Endothelial cell of umbilical vein (primary cell): Measurements from ENCODE around the gene HSF2BP. TPM values are rescaled to one million over a fixed set of nuclear protein-coding genes. Genes with fewer than 3 reads are reported as not detected.
"Not testable (repeated sequence)": the region's sequence is repeated elsewhere in the genome, so short reads cannot be mapped to it uniquely, and the experiment has no call there.

Experiments used
- BruUV-seq: library from RNA; stranded (reverse); fragments of 400-500 nt; replicated peaks from 2 replicates; lab custom pipeline; 2021; lab: Mats Ljungman, UMichigan
- CTCF ChIA-PET: fragments of 300-600, 350-600 bp; sonication (Branson Sonifier 250); formaldehyde crosslinking; loops from one replicate; lab custom pipeline; 2021; ENCODE audit warnings: antibody characterized with exemption, inconsistent platforms; lab: Charles Lee
- POLR2A ChIA-PET: fragments of 300-600, 350-600 bp; sonication (Branson Sonifier 250); formaldehyde crosslinking; loops from one replicate; lab custom pipeline; 2021; ENCODE audit warnings: antibody characterized with exemption, inconsistent platforms; lab: Charles Lee
- DNase-seq: peaks from one replicate; pipeline ENCODE4 v3.0.0-alpha.2; 2011; ENCODE audit warnings: low read depth, low spot score
- FAIRE-seq: peaks from 2 replicates; lab custom pipeline; 2011; peaks lifted over from hg19 to GRCh38; lab: Jason Lieb, UNC
- H2AFZ ChIP-seq: 2 replicates; pipeline ENCODE4 v1.6.0; 2012; ENCODE audit warnings: low read depth, low read length, control low read depth, inconsistent platforms
- H3K27ac ChIP-seq: 2 replicates; pipeline ENCODE4 v1.5.1; 2011; ENCODE audit warnings: low read depth, mild to moderate bottlenecking, control low read depth, low read length, moderate library complexity; ENCODE audit not compliant: insufficient read depth
- H3K27me3 ChIP-seq, 2 experiments: 2 replicates each; pipeline versions ENCODE4 v1.6.0 to v1.6.1; 2011; ENCODE audit warnings: low read length in 2 of 2, mixed read lengths in 1 of 2; ENCODE audit not compliant: control insufficient read depth in 2 of 2, insufficient read depth in 2 of 2
- H3K36me3 ChIP-seq, 2 experiments: 2 replicates in 1 of 2; 3 replicates in 1 of 2; pipeline ENCODE4 v1.5.1; 2011; ENCODE audit warnings: low read length in 2 of 2, mild to moderate bottlenecking in 1 of 2, moderate library complexity in 1 of 2; ENCODE audit not compliant: control insufficient read depth in 2 of 2, insufficient read depth in 2 of 2; ENCODE audit errors: extremely low read depth in 1 of 2
- H3K4me1 ChIP-seq: 3 replicates; pipeline ENCODE4 v1.5.1; 2011; ENCODE audit warnings: mild to moderate bottlenecking, low read length; ENCODE audit not compliant: control insufficient read depth, insufficient read depth; ENCODE audit errors: extremely low read depth
- H3K4me2 ChIP-seq: 2 replicates; pipeline ENCODE4 v1.6.1; 2011; ENCODE audit warnings: low read length, control low read depth, mixed read lengths; ENCODE audit not compliant: insufficient read depth
- H3K4me3 ChIP-seq, 3 experiments: fragments of 200-600 bp in 1 of 3; sonication (generic), shearing (Covaris generic) in 1 of 3; replicated peaks in 1 of 3; 2 replicates each; pipeline ENCODE4 v1.5.1; 2011 to 2016; ENCODE audit warnings: control low read depth in 3 of 3, low read length in 3 of 3, mild to moderate bottlenecking in 2 of 3, inconsistent platforms in 1 of 3, low read depth in 1 of 3, moderate library complexity in 1 of 3; ENCODE audit not compliant: insufficient read depth in 1 of 3
- H3K79me2 ChIP-seq: 2 replicates; pipeline ENCODE4 v1.6.0; 2012; ENCODE audit warnings: low read length, inconsistent platforms; ENCODE audit not compliant: control insufficient read depth, insufficient read depth
- H3K9ac ChIP-seq: replicated peaks from 2 replicates; pipeline ENCODE3; 2011; ENCODE audit warnings: low read length, control low read depth; ENCODE audit not compliant: insufficient read depth; ENCODE audit errors: extremely low read depth
- H3K9me1 ChIP-seq: replicated peaks from 3 replicates; pipeline ENCODE4 v1.6.0; 2011; ENCODE audit warnings: mild to moderate bottlenecking, low read length; ENCODE audit not compliant: control insufficient read depth, insufficient read depth; ENCODE audit errors: extremely low read depth
- H3K9me3 ChIP-seq: replicated peaks from 2 replicates; pipeline ENCODE4 v1.5.1; 2012; ENCODE audit warnings: low read length, inconsistent platforms; ENCODE audit not compliant: control insufficient read depth, insufficient read depth
- H4K20me1 ChIP-seq: replicated peaks from 2 replicates; pipeline ENCODE3; 2011; ENCODE audit warnings: mild to moderate bottlenecking, low read length; ENCODE audit not compliant: control insufficient read depth, insufficient read depth; ENCODE audit errors: extremely low read depth
- CTCF ChIP-seq, 2 donors: IDR thresholded peaks; 1 replicate in 1 of 2; 2 replicates in 1 of 2; pipeline ENCODE4 v1.5.1; 2011; ENCODE audit warnings: low read length in 2 of 2, mild to moderate bottlenecking in 2 of 2, moderate library complexity in 2 of 2, control low read depth in 1 of 2, inconsistent platforms in 1 of 2, low read depth in 1 of 2; ENCODE audit not compliant: insufficient read depth in 1 of 2; ENCODE audit errors: extremely low read depth in 1 of 2
- GATA2 ChIP-seq: IDR thresholded peaks from 2 replicates; pipeline ENCODE4 v1.7.0; 2011; ENCODE audit warnings: low read depth, mild to moderate bottlenecking, moderate library complexity, mixed read lengths, low read length; ENCODE audit not compliant: insufficient read length, insufficient read depth
- JUN ChIP-seq: IDR thresholded peaks from 2 replicates; pipeline ENCODE4 v1.6.1; 2011; ENCODE audit warnings: borderline replicate concordance, low read depth; ENCODE audit not compliant: insufficient read length, insufficient read depth
- MAX ChIP-seq: IDR thresholded peaks from 2 replicates; pipeline ENCODE4 v1.6.1; 2011; ENCODE audit not compliant: insufficient read depth, insufficient read length
- MYC ChIP-seq: IDR thresholded peaks from one replicate; pipeline ENCODE4 v1.6.1; 2011; ENCODE audit warnings: mild to moderate bottlenecking, low read depth, low read length
- POLR2A ChIP-seq: IDR thresholded peaks from 2 replicates; pipeline ENCODE4 v1.6.1; 2012; ENCODE audit warnings: low read depth, mild to moderate bottlenecking, control low read depth, low read length
- POLR2AphosphoS5 ChIP-seq: IDR thresholded peaks from 2 replicates; pipeline ENCODE4 v1.6.1; 2012; ENCODE audit warnings: low read depth, mild to moderate bottlenecking, control low read depth, low read length, moderate library complexity; ENCODE audit not compliant: insufficient read depth
- dilution Hi-C: fragments of 300-500 bp; cut with MboI; formaldehyde crosslinking; loops from one replicate; pipeline ENCODE4 v1.15.0; 2019; ENCODE audit warnings: low sequenced_read_pairs; ENCODE audit not compliant: extremely low pct_ligation_motif_present
- intact Hi-C: fragments of 100-400 bp; cut with micrococcal nuclease; formaldehyde crosslinking; loops from one replicate; pipeline ENCODE4 v1.10.0; 2022
- polyA plus RNA-seq, 4 experiments: library from polyadenylated mRNA; depleted of rRNA in 3 of 4; stranded (reverse) in 3 of 4; unstranded in 1 of 4; fragments of >200 nt; gene quantifications; 2 replicates each; pipeline versions ENCODE4 v1.2.1 to v1.2.3, GENCODE V29; 2011 to 2012; ENCODE audit warnings: missing spikeins in 1 of 4
- total RNA-seq: library from RNA; stranded (reverse); gene quantifications from 2 replicates; pipeline ENCODE4 v1.2.3, GENCODE V29; 2021

The HSF2BP gene
- total and polyA plus RNA-seq, 2 donors (not counting 3 experiments of a cell fraction or from before 2014, with no cell fraction given), result 0.41 to 0.55 TPM

DNA sequence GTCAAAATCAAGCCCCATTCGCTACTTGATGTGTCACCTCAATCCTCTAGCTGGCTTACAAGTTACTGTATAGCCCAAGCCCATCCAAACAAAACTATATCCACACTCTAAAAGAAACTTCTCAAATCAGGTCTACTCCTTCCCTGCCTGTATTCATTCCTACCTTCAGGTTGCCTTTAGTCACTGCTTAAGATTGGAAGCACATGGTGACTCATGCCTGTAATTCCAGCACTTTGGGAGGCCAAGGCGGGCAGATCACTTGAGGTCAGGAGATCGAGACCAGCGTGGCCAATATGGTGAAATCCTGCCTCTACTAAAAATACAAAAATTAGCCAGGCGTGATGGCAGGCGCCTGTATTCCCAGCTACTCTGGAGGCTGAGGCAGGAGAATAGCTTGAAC is 7.4 kb downstream of the HSF2BP start:
- BruUV-seq, H3K9me3 ChIP-seq, H4K20me1 ChIP-seq, H2AFZ ChIP-seq, POLR2A ChIA-PET, intact Hi-C loops, H3K9ac ChIP-seq, dilution Hi-C loops, CTCF ChIA-PET, H3K36me3 ChIP-seq, H3K27me3 ChIP-seq, DNase-seq, H3K4me3 ChIP-seq, H3K9me1 ChIP-seq, FAIRE-seq, H3K4me2 ChIP-seq, H3K27ac ChIP-seq, H3K79me2 ChIP-seq: not testable (repeated sequence)
- H3K4me1 ChIP-seq, result peaks cover 16% of the 10 kb centered on the region

GRCh38 chr21:43648171-43648570 is 11.1 kb downstream of the HSF2BP start:
- BruUV-seq, result no TSS peak
- TF ChIP-seq GATA2, result no peak
- no peak for TF ChIP-seq POLR2A
- no peak for TF ChIP-seq JUN
- no peak for TF ChIP-seq POLR2AphosphoS5
- TF ChIP-seq CTCF (IDR thresholded peaks at IDR 0.05; ENCODE audit: extremely low read depth in 1 of 2, insufficient read depth in 1 of 2, low read depth in 1 of 2, low read length in 2 of 2), result no peak
- TF ChIP-seq MAX, result no peak
- no peak for TF ChIP-seq MYC
- H3K36me3 ChIP-seq, result no peaks in the 10 kb centered on the region
- CTCF ChIA-PET, result interaction anchor here (0.9 kb wide), 1 partner anchor 8 kb away, joined by 5 read pairs; no protein-coding TSS in a partner anchor
- no peak overlapping the region for H3K27ac ChIP-seq
- intact Hi-C loops, result no loop called here
- H3K4me3 ChIP-seq, result no peak overlapping the region
- no peak overlapping the region for H3K4me2 ChIP-seq
- H3K9ac ChIP-seq, result no peak overlapping the region
- no peaks in the 10 kb centered on the region for H3K9me1 ChIP-seq
- DNase-seq (no peak), FAIRE-seq (no peak)
- POLR2A ChIA-PET, result no interaction called here
- H3K9me3 ChIP-seq, result no peaks in the 10 kb centered on the region
- no peaks in the 10 kb centered on the region for H3K79me2 ChIP-seq
- peaks cover 14% of the 10 kb centered on the region for H3K4me1 ChIP-seq
- no peaks in the 10 kb centered on the region for H3K27me3 ChIP-seq
- no peak overlapping the region for H2AFZ ChIP-seq
- dilution Hi-C loops, result no loop called here
- no peaks in the 10 kb centered on the region for H4K20me1 ChIP-seq
